Pancreas (tissue), 10 donors: ENCODE measurements around the gene VWA5A. TPM values are rescaled to one million over a fixed set of nuclear protein-coding genes. Genes with fewer than 3 reads are reported as not detected.
"Not testable (repeated sequence)": the region's sequence is repeated elsewhere in the genome, so short reads cannot be mapped to it uniquely, and the experiment has no call there.

Source experiments
- ATAC-seq, 4 donors: fragments of 200-7000 bp; cut with Tn5 transposase; one replicate each; pipeline versions ENCODE4 v1.8.0 to v1.9.1; 2020; ENCODE audit warnings: mild to moderate bottlenecking in 4 of 4, moderate library complexity in 4 of 4
- DNase-seq, 6 donors: peaks; one replicate each; pipeline ENCODE4 v3.0.0-alpha.2; 2020
- FAIRE-seq: peaks from 2 replicates; lab custom pipeline; 2012; peaks lifted over from hg19 to GRCh38; lab: Jason Lieb, UNC
- H3K27ac ChIP-seq, 4 donors: fragments of 200-600 bp; sonication (generic); 1 replicate in 3 of 4; 2 replicates in 1 of 4; pipeline versions ENCODE4 v1.5.0 to v1.8.0; 2020
- H3K27me3 ChIP-seq, 4 donors: fragments of 200-600 bp; one replicate each; pipeline ENCODE4 v1.8.0; 2021
- H3K36me3 ChIP-seq, 3 donors: fragments of 200-600 bp; sonication (generic) in 1 of 3; one replicate each; pipeline versions ENCODE4 v1.5.0 to v1.8.0; 2020 to 2021
- H3K4me1 ChIP-seq, 3 donors: fragments of 200-600 bp; one replicate each; pipeline ENCODE4 v1.8.0; 2021
- H3K4me3 ChIP-seq, 4 donors: fragments of 200-600 bp; sonication (generic) in 2 of 4; one replicate each; pipeline versions ENCODE4 v1.5.0 to v1.8.0; 2020 to 2021
- H3K9me3 ChIP-seq, 4 donors: fragments of 200-600 bp; one replicate each; pipeline ENCODE4 v1.8.0; 2021
- CTCF ChIP-seq, 4 donors: fragments of 200-600 bp; sonication (generic) in 3 of 4; IDR thresholded peaks; one replicate each; pipeline versions ENCODE4 v1.5.0 to v1.8.0; 2021; ENCODE audit warnings: antibody characterized with exemption in 4 of 4
- WGBS, 2 donors: extraction: QIAGEN DNeasy Blood & Tissue Kit; methylation state at CpG; one replicate each; pipeline ENCODE4 v1.1.7; 2013; 5-methylcytosine and 5-hydroxymethylcytosine counted together
- intact Hi-C, 3 donors: fragments of 100-400 bp; cut with DNase I; formaldehyde crosslinking; loops; one replicate each; pipeline versions ENCODE4 v1.11.1 to v1.14.2; 2022
- polyA plus RNA-seq, 2 donors: library from polyadenylated mRNA; stranded (reverse); fragments of 200-250 nt; gene quantifications; one replicate each; pipeline ENCODE4 v1.2.3, GENCODE V29; 2013
- total RNA-seq, 6 donors: library from RNA; stranded (reverse); fragmentation: NEBNext Ultra II Directional in 4 of 6; extraction: Animal tissue kit (Norgen Biotek cat#: 25700) in 4 of 6; gene quantifications; one replicate each; pipeline versions ENCODE4 v1.2.1 to v1.2.4, GENCODE V29; 2021 to 2023
- donor health status: healthy with polysubstance abuse.
- donor health status: DM: no; HTN: no; CAD: no; lungs with moderate emphysema.
- donor health status: DM: no; HTN: no; CAD: no.
- donor health status: control.
- donor health status: control.
- donor health status: Bipolar disorder and iron deficiency.
- donor health status: DM: yes; HTN: yes; CAD: no.
- donor health status: DM: no; HTN: no; CAD: no.
- donor health status: DM: no; HTN: no; CAD: no.
- donor health status: DM: yes; HTN: yes; CAD: no.

The VWA5A gene
- total and polyA plus RNA-seq, 8 donors, result 9.6 to 28.7 (median 15.6) TPM

DNA sequence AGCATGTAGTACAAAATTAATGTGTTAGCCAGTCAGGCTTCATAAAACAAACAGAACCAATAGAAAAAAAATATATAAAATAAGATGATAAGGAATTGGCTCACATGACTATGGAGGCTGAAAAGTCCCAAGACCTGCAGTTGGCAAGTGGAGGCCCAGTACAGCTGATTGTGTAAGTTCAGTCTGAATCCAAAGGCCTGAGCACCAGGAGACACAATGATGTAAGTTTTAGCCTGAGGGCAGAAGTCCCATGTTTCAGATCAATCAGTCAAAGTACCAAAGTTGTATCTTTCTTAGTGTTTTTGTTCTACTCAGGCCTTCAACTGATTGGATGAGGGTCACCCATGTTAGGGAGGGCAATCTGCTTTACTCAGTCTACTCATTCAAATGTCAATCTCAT is 53.5 kb downstream of the VWA5A start:
- H3K9me3 ChIP-seq, result no peaks in the 10 kb centered on the region
- H3K4me1 ChIP-seq, result no peaks in the 10 kb centered on the region
- ATAC-seq (no peak), DNase-seq (no peak), FAIRE-seq (no peak)
- intact Hi-C loops, result no loop called here
- H3K27me3 ChIP-seq, result no peaks in the 10 kb centered on the region
- TF ChIP-seq CTCF (IDR thresholded peaks at IDR 0.05), result no peak
- no peak overlapping the region for H3K27ac ChIP-seq
- no peak overlapping the region for H3K4me3 ChIP-seq
- no peaks in the 10 kb centered on the region for H3K36me3 ChIP-seq

- H3K27me3 ChIP-seq, H3K4me3 ChIP-seq, H3K4me1 ChIP-seq, H3K9me3 ChIP-seq, H3K36me3 ChIP-seq, intact Hi-C loops, DNase-seq, H3K27ac ChIP-seq, FAIRE-seq, ATAC-seq: not testable (repeated sequence)
- WGBS, 2 donors, result 53% methylated on average over 3 of the region's 12 CpGs; no CpG with 5 or more reads in 1 of the 2 donors
Observed at GRCh38 chr11:124170315-124170714, 55.1 kb downstream of the VWA5A start.

GRCh38 chr11:124170801-124171586 is 55.7 kb downstream of the VWA5A start:
- Histone ChIP-seq H3K9me3 (no peaks in the 10 kb centered on the region), H3K36me3 (no peaks in the 10 kb centered on the region), H3K4me3 (no peak overlapping the region), H3K27me3 (no peaks in the 10 kb centered on the region), H3K4me1 (no peaks in the 10 kb centered on the region), H3K27ac (no peak overlapping the region)
- TF ChIP-seq CTCF (IDR thresholded peaks at IDR 0.05), result no peak
- ATAC-seq, result no peak
- peak in 1 of 6 donors; percentile 36 for DNase-seq
- intact Hi-C loops, result no loop called here
- FAIRE-seq, result no peak
- 90 to 91% methylated on average over 25 to 38 of the region's 40 CpGs for WGBS, 2 donors

DNA sequence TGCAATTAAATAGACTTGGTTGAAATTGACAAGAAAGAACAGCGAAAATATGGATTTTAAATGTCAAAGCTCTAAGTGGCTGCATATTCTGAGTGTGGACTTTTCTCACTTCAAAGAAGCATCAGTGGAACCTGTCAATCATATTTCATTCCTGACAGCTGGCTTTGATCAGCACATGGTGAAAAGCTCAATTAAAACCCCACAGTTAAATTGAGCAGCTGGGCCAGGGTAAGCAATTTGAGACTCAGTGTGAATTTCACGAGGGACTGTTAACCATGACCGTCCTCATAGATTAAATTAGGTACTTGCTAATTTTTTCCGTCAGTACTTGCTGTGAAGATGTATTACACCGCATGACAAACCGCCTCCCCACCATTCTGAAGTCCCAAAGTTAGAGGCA is 56.9 kb downstream of the VWA5A start:
- intact Hi-C loops, result no loop called here
- H3K4me3 ChIP-seq, result no peak overlapping the region

DNA sequence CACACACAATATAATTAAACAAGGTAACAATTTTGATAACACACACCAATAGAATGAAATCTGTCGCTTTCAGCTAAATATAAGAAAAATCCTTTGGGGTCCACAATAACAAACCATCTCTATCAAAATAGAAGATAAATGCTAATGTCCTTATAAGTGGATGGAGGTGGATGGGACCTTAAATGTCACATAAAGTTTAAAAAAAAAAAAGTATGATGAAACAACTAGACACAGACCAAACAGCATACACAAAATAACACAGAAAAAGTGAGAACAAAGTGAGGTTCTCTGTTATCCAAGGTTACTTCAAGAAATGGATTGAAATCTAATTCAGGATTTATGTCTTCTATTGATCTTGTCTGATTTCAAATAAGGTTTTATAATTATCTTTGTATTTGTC is 57.3 kb downstream of the VWA5A start:
- TF ChIP-seq CTCF (IDR thresholded peaks at IDR 0.05), result no peak
- Histone ChIP-seq H3K36me3 (no peaks in the 10 kb centered on the region), H3K4me1 (no peaks in the 10 kb centered on the region), H3K27ac (no peak overlapping the region), H3K27me3 (no peaks in the 10 kb centered on the region), H3K9me3 (no peaks in the 10 kb centered on the region), H3K4me3 (no peak overlapping the region)
- FAIRE-seq (no peak), DNase-seq (no peak), ATAC-seq (no peak)
- intact Hi-C loops, result no loop called here
- WGBS, 2 donors, result 91 to 95% methylated on average over 1 of the region's 1 CpG

More for the DNA sequence above, 56.9 kb downstream of the VWA5A start:
- Histone ChIP-seq H3K4me1 (no peaks in the 10 kb centered on the region), H3K27me3 (no peaks in the 10 kb centered on the region), H3K9me3 (no peaks in the 10 kb centered on the region), H3K27ac (no peak overlapping the region), H3K36me3 (no peaks in the 10 kb centered on the region)
- DNase-seq (no peak), FAIRE-seq (no peak), ATAC-seq (no peak)
- WGBS, 2 donors, result 91 to 93% methylated on average over 6 of the region's 6 CpGs
- TF ChIP-seq CTCF (IDR thresholded peaks at IDR 0.05), result no peak
